Measurements from ENCODE around the gene SPART.

SPART gene

DNA sequence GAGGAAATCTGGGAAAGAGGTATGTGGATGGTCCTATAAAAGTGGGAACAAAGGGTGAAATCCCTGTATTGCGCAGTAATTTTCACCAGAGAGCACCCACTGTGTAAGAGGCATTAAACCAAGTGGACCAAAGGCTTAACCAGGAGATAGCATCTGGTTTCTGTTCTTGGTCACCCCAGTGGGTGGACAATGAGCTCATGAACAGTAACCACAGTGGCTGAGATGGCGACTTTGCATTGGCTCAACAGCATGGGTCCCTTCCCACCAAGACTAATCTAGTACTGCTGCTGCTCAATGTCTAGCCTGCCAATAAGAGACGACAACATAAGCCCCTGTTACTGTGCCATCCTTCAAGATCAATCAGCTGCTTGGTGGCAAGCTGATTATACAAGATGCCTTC, 85.2 kb downstream of the SPART start:
- H3K27me3 ChIP-seq (ENCODE audit: control insufficient read depth, insufficient read depth, low read length) = no peaks in the 10 kb centered on the region

DNA sequence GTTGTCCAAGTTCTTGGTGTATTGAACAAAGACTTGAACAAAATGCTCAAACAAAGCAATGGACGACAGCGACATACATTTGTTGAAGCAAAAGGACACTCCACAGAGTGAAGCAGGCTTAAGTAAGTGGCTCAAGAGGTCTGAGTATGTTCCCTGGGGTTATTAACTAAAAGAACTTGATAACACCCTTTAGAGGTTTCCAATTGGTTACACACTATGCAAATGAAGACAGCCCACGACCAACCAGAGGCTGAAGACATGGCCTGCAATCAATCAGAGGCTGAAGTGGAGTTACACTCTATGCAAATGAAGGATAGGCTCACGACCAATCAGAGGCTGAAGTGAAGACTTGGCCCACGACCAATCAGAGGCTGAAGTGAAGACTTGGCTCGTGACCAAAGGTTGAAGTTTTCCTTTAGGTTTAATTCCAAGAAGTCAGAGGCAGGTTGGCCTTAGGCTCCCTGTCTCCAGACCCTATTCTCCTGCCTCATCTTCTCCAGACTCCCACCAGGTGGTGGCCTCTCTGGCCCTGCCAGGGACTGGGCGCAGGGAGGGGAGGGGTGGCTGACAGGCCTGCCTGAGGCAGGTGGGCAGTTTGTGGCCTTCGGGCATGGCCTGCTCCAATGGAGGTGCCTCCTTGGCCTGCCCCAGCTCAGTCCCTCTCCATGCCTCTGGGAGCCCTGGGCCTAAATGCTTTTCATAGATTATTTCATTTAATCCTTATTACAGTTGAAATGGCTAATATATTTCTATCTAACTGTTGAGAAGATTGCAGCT, 86.6 kb downstream of the SPART start:
- H3K4me1 ChIP-seq (ENCODE audit: control insufficient read depth, low read depth, low read length) = peaks cover 5% of the 10 kb centered on the region
- H3K9me3 ChIP-seq (ENCODE audit: control insufficient read depth, low read depth, low read length) = no peaks in the 10 kb centered on the region
- no peak overlapping the region for H3K27ac ChIP-seq (ENCODE audit: low read length)
- H3K27me3 ChIP-seq (ENCODE audit: control insufficient read depth, insufficient read depth, low read length) = no peaks in the 10 kb centered on the region
- no peak overlapping the region for H3K4me3 ChIP-seq (ENCODE audit: low read length)
- no peak overlapping the region for H3K9ac ChIP-seq (ENCODE audit: low read length)
- H3K36me3 ChIP-seq (ENCODE audit: control insufficient read depth, low read depth, low read length) = no peaks in the 10 kb centered on the region

More for the DNA sequence above, 85.2 kb downstream of the SPART start:
- Histone ChIP-seq H3K9ac (ENCODE audit: low read length) (no peak overlapping the region), H3K27ac (ENCODE audit: low read length) (no peak overlapping the region), H3K4me1 (ENCODE audit: control insufficient read depth, low read depth, low read length) (peaks cover 5% of the 10 kb centered on the region), H3K4me3 (ENCODE audit: low read length) (no peak overlapping the region), H3K36me3 (ENCODE audit: control insufficient read depth, low read depth, low read length) (no peaks in the 10 kb centered on the region), H3K9me3 (ENCODE audit: control insufficient read depth, low read depth, low read length) (no peaks in the 10 kb centered on the region)

DNA sequence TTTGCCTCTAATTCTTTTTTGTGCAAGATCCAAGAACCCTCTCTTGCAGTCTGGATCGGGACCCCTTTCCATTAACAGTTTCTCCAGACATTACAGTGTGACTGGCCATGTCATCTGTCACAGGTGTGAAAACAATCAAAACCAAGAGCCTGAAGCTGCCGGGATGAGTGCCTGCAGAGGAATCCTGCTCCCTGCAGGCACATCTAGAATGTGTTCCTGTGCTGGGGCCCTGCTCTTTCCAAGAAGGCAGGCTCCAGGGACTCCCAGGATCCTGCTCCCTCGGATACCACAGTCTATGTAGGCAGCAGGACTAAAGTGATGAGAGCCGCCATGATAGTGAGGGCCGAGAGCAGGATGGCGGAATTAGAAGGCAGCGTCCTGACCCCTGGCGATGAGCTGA, 87.4 kb downstream of the SPART start:
- Histone ChIP-seq H3K9me3 (ENCODE audit: control insufficient read depth, low read depth, low read length) (no peaks in the 10 kb centered on the region), H3K27ac (ENCODE audit: low read length) (no peak overlapping the region), H3K4me1 (ENCODE audit: control insufficient read depth, low read depth, low read length) (peaks cover 5% of the 10 kb centered on the region), H3K9ac (ENCODE audit: low read length) (no peak overlapping the region), H3K4me3 (ENCODE audit: low read length) (no peak overlapping the region), H3K27me3 (ENCODE audit: control insufficient read depth, insufficient read depth, low read length) (no peaks in the 10 kb centered on the region), H3K36me3 (ENCODE audit: control insufficient read depth, low read depth, low read length) (no peaks in the 10 kb centered on the region)
